Measurements from ENCODE around the gene VPS13D. TPM values are rescaled to one million over a fixed set of nuclear protein-coding genes. Genes with fewer than 3 reads are reported as not detected.
"Not testable (repeated sequence)": the region's sequence is repeated elsewhere in the genome, so short reads cannot be mapped to it uniquely, and the experiment has no call there.

VPS13D gene
- total RNA-seq, 4 donors from 2014 or later: 60.9 to 91.6 (median 71.6) TPM

GRCh38 chr1:12315146-12315545 lies 85.3 kb downstream of the VPS13D start:
- peaks cover 8 to 14% of the 10 kb centered on the region in 2 donors for H3K4me1 ChIP-seq
- H3K9me3 ChIP-seq: no peaks in the 10 kb centered on the region
- H3K27ac ChIP-seq: peak overlapping the region; percentile 18 to 48 (median 42)
- no peaks in the 10 kb centered on the region for H3K27me3 ChIP-seq
- DNase-seq (no peak), ATAC-seq (no peak)
- in situ Hi-C loops (cut with MboI; ENCODE audit: low sequenced_read_pairs in 4 of 4): loop anchor here in 3 of 4 donors (5.0 to 10.0 kb wide), 4 partner anchors 310 to 350 kb away; no protein-coding TSS in a partner anchor
- H3K36me3 ChIP-seq: peaks cover 0 to 56% of the 10 kb centered on the region in 2 donors
- intact Hi-C loops (cut with DNase I; ENCODE audit: low total_unique reads): loop anchor here (1.0 kb wide), 1 partner anchor 304 kb away; no protein-coding TSS in a partner anchor
- TF ChIP-seq CTCF (IDR thresholded peaks at IDR 0.05 in 4 of 5, conservative IDR thresholded peaks at IDR 0.05 in 1 of 5) (no peak), POLR2A (IDR thresholded peaks at IDR 0.05) (no peak)
- no peak overlapping the region for H3K4me3 ChIP-seq

- Histone ChIP-seq H3K27ac (peak overlapping the region in 2 of 4 donors; percentile 6 to 48), H3K4me3 (no peak overlapping the region), H3K36me3 (peaks cover 0 to 64% of the 10 kb centered on the region in 2 donors), H3K9me3 (no peaks in the 10 kb centered on the region), H3K4me1 (peaks cover 0 to 11% of the 10 kb centered on the region in 2 donors), H3K27me3 (no peaks in the 10 kb centered on the region)
- in situ Hi-C loops (cut with MboI; ENCODE audit: low sequenced_read_pairs in 4 of 4) (loop anchor here in 3 of 4 donors (5.0 to 10.0 kb wide), 4 partner anchors 308 to 348 kb away; no protein-coding TSS in a partner anchor), intact Hi-C loops (cut with DNase I; ENCODE audit: low total_unique reads) (no loop called here)
- ATAC-seq (no peak), DNase-seq (no peak)
- TF ChIP-seq CTCF (IDR thresholded peaks at IDR 0.05 in 4 of 5, conservative IDR thresholded peaks at IDR 0.05 in 1 of 5) (no peak), POLR2A (IDR thresholded peaks at IDR 0.05) (no peak)
These were observed 86.5 kb downstream of the VPS13D start for GRCh38 chr1:12316331-12316730.

GRCh38 chr1:12320486-12320885 lies 90.7 kb downstream of the VPS13D start:
- no peak overlapping the region for H3K27ac ChIP-seq
- H3K9me3 ChIP-seq: no peaks in the 10 kb centered on the region
- peaks cover 0 to 74% of the 10 kb centered on the region in 2 donors for H3K36me3 ChIP-seq
- no peaks in the 10 kb centered on the region for H3K4me1 ChIP-seq
- no peak for TF ChIP-seq POLR2A (IDR thresholded peaks at IDR 0.05)
- no peaks in the 10 kb centered on the region for H3K27me3 ChIP-seq
- in situ Hi-C loops (cut with MboI; ENCODE audit: low sequenced_read_pairs in 4 of 4): no loop called here
- ATAC-seq (no peak), DNase-seq (no peak)
- intact Hi-C loops (cut with DNase I; ENCODE audit: low total_unique reads): loop anchor here (5.0 kb wide), 1 partner anchor 37 kb away; no protein-coding TSS in a partner anchor
- H3K4me3 ChIP-seq: no peak overlapping the region

- intact Hi-C loops (cut with DNase I; ENCODE audit: low total_unique reads) (loop anchor here (5.0 kb wide), 1 partner anchor 33 kb away; no protein-coding TSS in a partner anchor), in situ Hi-C loops (cut with MboI; ENCODE audit: low sequenced_read_pairs in 4 of 4) (no loop called here)
- H3K36me3 ChIP-seq: peaks cover 0 to 69% of the 10 kb centered on the region in 2 donors
These were observed 94.6 kb downstream of the VPS13D start for GRCh38 chr1:12324423-12324822.

GRCh38 chr1:12324973-12325372 lies 95.1 kb downstream of the VPS13D start:
- H3K9me3 ChIP-seq; DNase-seq; ATAC-seq; H3K4me3 ChIP-seq; in situ Hi-C loops (cut with MboI; ENCODE audit: low sequenced_read_pairs in 4 of 4); H3K27me3 ChIP-seq: not testable (repeated sequence)
- Histone ChIP-seq H3K36me3 (peaks cover 0 to 69% of the 10 kb centered on the region in 2 donors), H3K27ac (peak overlapping the region in 1 of 4 donors; percentile 80), H3K4me1 (peaks cover 9 to 14% of the 10 kb centered on the region in 2 donors)
- intact Hi-C loops (cut with DNase I; ENCODE audit: low total_unique reads): loop anchor here (5.0 kb wide), 1 partner anchor 32 kb away; no protein-coding TSS in a partner anchor

More at GRCh38 chr1:12324423-12324822, 94.6 kb downstream of the VPS13D start:
- H3K27ac ChIP-seq: peak overlapping the region in 1 of 4 donors; percentile 17
- DNase-seq (no peak), ATAC-seq (no peak)
- peaks cover 9 to 14% of the 10 kb centered on the region in 2 donors for H3K4me1 ChIP-seq
- H3K9me3 ChIP-seq: no peaks in the 10 kb centered on the region
- H3K4me3 ChIP-seq: no peak overlapping the region
- H3K27me3 ChIP-seq: no peaks in the 10 kb centered on the region
- TF ChIP-seq POLR2A (IDR thresholded peaks at IDR 0.05) (no peak), CTCF (IDR thresholded peaks at IDR 0.05 in 4 of 5, conservative IDR thresholded peaks at IDR 0.05 in 1 of 5) (no peak)
